K562 (cell line): ENCODE results near the gene MET. TPM values are rescaled to one million over a fixed set of nuclear protein-coding genes. Genes with fewer than 3 reads are reported as not detected.
"Not testable (repeated sequence)": the region's sequence is repeated elsewhere in the genome, so short reads cannot be mapped to it uniquely, and the experiment has no call there.

Source experiments
- ATAC-seq: fragments of 200-7000 bp; cut with Tn5 transposase; 3 replicates; pipeline ENCODE4 v1.9.1; 2020; ENCODE audit warnings: moderate library complexity
- BruUV-seq: library from RNA; stranded (reverse); fragments of 400-500 nt; replicated peaks from 2 replicates; lab custom pipeline; 2021; lab: Mats Ljungman, UMichigan
- CTCF ChIA-PET: fragments of 300-600 bp; formaldehyde crosslinking; extraction: SDS; loops from one replicate; lab custom pipeline; 2021; ENCODE audit warnings: low intra/inter-chr PET ratio; lab: Yijun Ruan, JAX
- POLR2A ChIA-PET: fragments of 300-600, 350-650 bp; sonication (Branson Sonifier 250); formaldehyde crosslinking; extraction: SDS; loops from one replicate; lab custom pipeline; 2021; ENCODE audit warnings: antibody characterized with exemption, inconsistent platforms; lab: Yijun Ruan, JAX
- DNase-seq, 4 experiments: peaks; one replicate each; pipeline versions ENCODE4 v3.0.0 to v3.0.0-alpha.2; 2011 to 2018; ENCODE audit warnings: low spot score in 3 of 4, mixed read lengths in 3 of 4; ENCODE audit errors: extremely low read depth in 1 of 4
- FAIRE-seq: peaks from 2 replicates; lab custom pipeline; 2011; peaks lifted over from hg19 to GRCh38; lab: Jason Lieb, UNC
- H2AFZ ChIP-seq: 2 replicates; pipeline ENCODE4 v1.6.0; 2011; ENCODE audit warnings: low read depth, low read length, control low read depth, inconsistent platforms
- H3K27ac ChIP-seq: fragments of 200-600 bp; 3 replicates; pipeline ENCODE4 v1.8.0; 2011; ENCODE audit warnings: low read depth, mild to moderate bottlenecking, control low read depth, inconsistent platforms, low read length, moderate library complexity, mixed read lengths; ENCODE audit errors: extremely low read depth
- H3K27me3 ChIP-seq, 2 experiments: fragments of 300-600 bp in 1 of 2; 2 replicates in 1 of 2; 3 replicates in 1 of 2; pipeline versions ENCODE4 v1.6.0 to v1.8.0; 2011; ENCODE audit warnings: inconsistent platforms in 2 of 2, low read length in 2 of 2, mild to moderate bottlenecking in 1 of 2, mixed read lengths in 1 of 2, moderate library complexity in 1 of 2; ENCODE audit not compliant: control insufficient read depth in 2 of 2, insufficient read depth in 2 of 2
- H3K36me3 ChIP-seq: fragments of 300-600 bp; 3 replicates; pipeline ENCODE4 v1.8.0; 2011; ENCODE audit warnings: mild to moderate bottlenecking, low read length, inconsistent platforms; ENCODE audit not compliant: control insufficient read depth, insufficient read depth
- H3K4me1 ChIP-seq, 2 experiments: fragments of 200-600 bp in 1 of 2; replicated peaks in 1 of 2; 2 replicates in 1 of 2; 3 replicates in 1 of 2; pipeline versions ENCODE4 v1.5.1 to v1.8.0; 2011; ENCODE audit warnings: inconsistent platforms in 2 of 2, low read length in 2 of 2, mild to moderate bottlenecking in 1 of 2, mixed read lengths in 1 of 2, moderate library complexity in 1 of 2; ENCODE audit not compliant: control insufficient read depth in 2 of 2, insufficient read depth in 2 of 2
- H3K4me2 ChIP-seq: 2 replicates; pipeline ENCODE4 v1.6.1; 2011; ENCODE audit warnings: low read length, control low read depth, inconsistent platforms, mixed read lengths; ENCODE audit not compliant: insufficient read depth
- H3K4me3 ChIP-seq: fragments of 200-600 bp; sonication (generic), shearing (Covaris generic); 2 replicates; pipeline ENCODE4 v1.5.1; 2016; ENCODE audit warnings: control low read depth, inconsistent platforms
- H3K79me2 ChIP-seq: fragments of 200-600 bp; 3 replicates; pipeline ENCODE4 v1.8.0; 2011; ENCODE audit warnings: low read length, inconsistent platforms; ENCODE audit not compliant: control insufficient read depth, insufficient read depth
- H3K9ac ChIP-seq, 2 experiments: 2 replicates each; pipeline versions ENCODE4 v1.6.0 to v1.6.1; 2011; ENCODE audit warnings: low read depth in 2 of 2, low read length in 2 of 2, control low read depth in 1 of 2, inconsistent platforms in 1 of 2, mild to moderate bottlenecking in 1 of 2, mixed read lengths in 1 of 2; ENCODE audit not compliant: insufficient read depth in 1 of 2
- H3K9me1 ChIP-seq: one replicate; pipeline ENCODE4 v1.6.0; 2011; ENCODE audit warnings: inconsistent platforms, mild to moderate bottlenecking, low read length, moderate library complexity; ENCODE audit not compliant: control insufficient read depth, insufficient read depth
- H3K9me3 ChIP-seq: replicated peaks from 2 replicates; pipeline ENCODE4 v1.5.1; 2011; ENCODE audit warnings: low read depth, low read length, inconsistent platforms; ENCODE audit not compliant: control insufficient read depth, insufficient read depth
- H4K20me1 ChIP-seq: replicated peaks from 2 replicates; pipeline ENCODE4 v1.6.1; 2011; ENCODE audit warnings: low read length, inconsistent platforms, mixed read lengths; ENCODE audit not compliant: control insufficient read depth, insufficient read depth
- ETV5 ChIP-seq: sonication (generic); formaldehyde crosslinking; IDR thresholded peaks from 2 replicates; pipeline ENCODE4 v1.4.0; 2020; ENCODE audit warnings: low read depth, mild to moderate bottlenecking, missing genetic modification reagents
- HDAC8 ChIP-seq: fragments of 450-650 bp; IDR thresholded peaks from 2 replicates; pipeline ENCODE4 v1.6.1; 2016; ENCODE audit warnings: mild to moderate bottlenecking, missing genetic modification characterization, moderate library complexity, missing compliant biosample characterization
- HNRNPH1 ChIP-seq: fragments of 200-400 bp; formaldehyde crosslinking; optimal IDR thresholded peaks from 2 replicates; pipeline ENCODE3; 2017; ENCODE audit warnings: low read depth, mild to moderate bottlenecking, low read length, moderate library complexity
- MAFK ChIP-seq: IDR thresholded peaks from 2 replicates; pipeline ENCODE4 v1.6.1; 2011; ENCODE audit warnings: low read length, improper control_type of control experiment
- MTF1 ChIP-seq: fragments of 250-450 bp; sonication (Bioruptor Pico); IDR thresholded peaks from 2 replicates; pipeline ENCODE4 v1.9.0; 2021; ENCODE audit warnings: moderate library complexity, mild to moderate bottlenecking, inconsistent platforms, borderline replicate concordance
- STAG1 ChIP-seq: sonication (generic); formaldehyde crosslinking; IDR thresholded peaks from 2 replicates; pipeline ENCODE4 v1.5.0; 2020; ENCODE audit warnings: missing genetic modification reagents, borderline replicate concordance
- ZBED1 ChIP-seq: IDR thresholded peaks from 2 replicates; pipeline ENCODE4 v1.6.1; 2014
- ZC3H8 ChIP-seq: fragments of 450-650 bp; IDR thresholded peaks from 2 replicates; pipeline ENCODE4 v1.6.1; 2017
- ZNF232 ChIP-seq: sonication (generic); formaldehyde crosslinking; IDR thresholded peaks from 2 replicates; pipeline ENCODE4 v1.8.0; 2022; ENCODE audit warnings: mild to moderate bottlenecking, missing genetic modification reagents
- whole genome bisulfite sequencing: fragments of 100-300 bp; shearing (Covaris generic); methylation state at CpG from one replicate; pipeline ENCODE4 v1.1.6; 2016; ENCODE audit warnings: low coverage, mixed read lengths; ENCODE audit not compliant: insufficient coverage; ENCODE audit errors: missing lambda C conversion rate; 5-methylcytosine and 5-hydroxymethylcytosine counted together
- in situ Hi-C: fragments of 300-500 bp; cut with MboI; formaldehyde crosslinking; loops from 4 replicates; pipeline ENCODE4 v1.15.0; 2018; ENCODE audit warnings: inconsistent platforms, mixed read lengths
- intact Hi-C: fragments of 100-400 bp; cut with micrococcal nuclease; formaldehyde crosslinking; loops from 2 replicates; pipeline ENCODE4 v1.14.2; 2022
- polyA plus RNA-seq, 8 experiments: library from polyadenylated mRNA; depleted of rRNA in 4 of 8; stranded (reverse) in 5 of 8; unstranded in 3 of 8; fragments of >200 nt; fragmentation: Nextera tagmentation in 2 of 8; fragmentation: Illumina TruSeq in 1 of 8; extraction: Ambion mirVana in 2 of 8; extraction: Trizol in 1 of 8; gene quantifications; 2 replicates each; pipeline versions ENCODE4 v1.2.1 to v1.2.3, GENCODE V29; 2011 to 2014; ENCODE audit warnings: inconsistent platforms in 1 of 8, missing spikeins in 1 of 8
- total RNA-seq, 7 experiments: library from RNA; depleted of rRNA in 6 of 7; stranded (reverse); fragments of >200 nt in 6 of 7; fragmentation: Illumina TruSeq in 2 of 7; extraction: Trizol in 2 of 7; gene quantifications; 2 replicates each; pipeline versions ENCODE4 v1.2.1 to v1.2.3, GENCODE V29; 2011 to 2021; ENCODE audit warnings: low replicate concordance in 1 of 7
- TF ChIP-seq, protein P1 (sequence below), 3 experiments: fragments of 200-800 bp in 1 of 3; sonication (Bioruptor generic) in 1 of 3; sonication (generic) in 1 of 3; formaldehyde crosslinking in 1 of 3; IDR thresholded peaks; 2 replicates each; pipeline versions ENCODE4 v1.6.1 to v1.8.0; 2016 to 2022; ENCODE audit warnings: mild to moderate bottlenecking in 2 of 3, missing compliant biosample characterization in 2 of 3, missing genetic modification characterization in 2 of 3, missing genetic modification reagents in 1 of 3
- TF ChIP-seq, protein P2 (sequence below): fragments of 450-650 bp; formaldehyde crosslinking; IDR thresholded peaks from 2 replicates; pipeline ENCODE4 v1.4.0; 2022; ENCODE audit warnings: missing genetic modification characterization
- TF ChIP-seq, protein P3 (sequence below), 2 experiments: fragments of 450-650 bp in 1 of 2; sonication (generic) in 1 of 2; formaldehyde crosslinking; conservative IDR thresholded peaks; 2 replicates each; pipeline versions ENCODE4 v1.4.0 to v1.8.1; 2020 to 2022; ENCODE audit warnings: mild to moderate bottlenecking in 1 of 2, missing genetic modification reagents in 1 of 2

The MET gene
- total and polyA plus RNA-seq, 9 of the 15 experiments (the other 6 are each of a cell fraction or from before 2014, with no cell fraction given), result 0.84 to 2.4 (median 1.1) TPM

DNA sequence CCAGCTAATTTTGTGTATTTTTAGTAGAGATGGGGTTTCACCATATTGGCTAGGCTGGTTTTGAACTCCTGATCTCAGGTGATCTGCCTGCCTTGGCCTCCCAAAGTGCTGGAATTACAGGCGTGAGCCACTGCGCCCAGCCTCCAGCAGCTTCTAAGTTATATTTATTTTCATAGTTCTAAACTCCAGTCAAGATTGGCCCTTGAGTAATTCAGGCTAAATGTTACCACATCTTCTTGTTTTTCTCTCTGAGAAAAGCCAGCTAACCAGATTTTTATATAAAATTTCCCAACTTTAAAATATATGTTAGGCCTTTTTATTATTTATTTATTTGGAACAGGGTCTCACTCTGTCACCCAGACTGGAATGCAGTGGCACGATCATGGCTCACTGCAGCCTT is 141.4 kb downstream of the MET start:
- H3K4me3 ChIP-seq, H3K9me1 ChIP-seq, H3K9me3 ChIP-seq, DNase-seq, H3K4me2 ChIP-seq, H3K27ac ChIP-seq, H2AFZ ChIP-seq, H4K20me1 ChIP-seq, FAIRE-seq, H3K79me2 ChIP-seq, ATAC-seq, BruUV-seq, H3K36me3 ChIP-seq, H3K4me1 ChIP-seq, H3K9ac ChIP-seq: not testable (repeated sequence)
- in situ Hi-C loops, result loop anchor here (5.0 kb wide), 2 partner anchors 221 to 556 kb away; no protein-coding TSS in a partner anchor
- ChIA-PET CTCF (interaction anchor here (0.7 kb wide), 1 partner anchor 9 kb away, joined by 3 read pairs; no protein-coding TSS in a partner anchor), POLR2A (interaction anchor here (0.6 to 1.4 kb wide), 2 partner anchors 81 to 227 kb away, joined by 3 read pairs; no protein-coding TSS in a partner anchor)
- intact Hi-C loops, result loop anchor here (2.0 kb wide), 1 partner anchor 65 kb away; no protein-coding TSS in a partner anchor
- peaks cover 7 to 14% of the 10 kb centered on the region in 2 experiments; a peak in 4 of 5 replicates for H3K27me3 ChIP-seq
- WGBS, result 0% methylated on average over 3 of the region's 3 CpGs

DNA sequence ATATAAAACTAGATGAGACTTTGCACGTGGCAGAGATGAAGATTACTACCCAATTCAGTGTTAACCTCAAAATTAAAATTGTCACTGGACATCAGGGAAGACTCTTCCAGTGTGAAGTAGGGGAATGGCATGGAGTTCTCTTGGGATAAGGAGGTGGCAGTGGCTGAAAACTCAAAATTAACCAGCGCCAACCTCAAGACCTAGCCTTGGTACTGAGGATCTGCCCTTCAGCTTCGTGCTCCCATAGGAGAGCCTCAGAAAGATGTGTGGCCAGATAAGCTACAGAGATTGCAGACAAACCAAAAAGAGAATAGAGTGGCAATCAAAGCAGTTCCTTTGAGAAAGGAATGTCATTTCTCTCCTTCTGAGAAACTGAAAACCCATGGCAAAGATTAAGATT is 143.0 kb downstream of the MET start:
- Histone ChIP-seq H4K20me1 (no peaks in the 10 kb centered on the region), H3K79me2 (no peaks in the 10 kb centered on the region), H3K9me1 (no peaks in the 10 kb centered on the region), H3K27ac (no peak overlapping the region), H3K36me3 (no peaks in the 10 kb centered on the region), H3K27me3 (peaks cover 7 to 23% of the 10 kb centered on the region in 2 experiments; a peak in 3 of 5 replicates), H3K9ac (no peak overlapping the region), H3K4me1 (no peaks in the 10 kb centered on the region), H3K4me2 (no peak overlapping the region), H3K4me3 (no peak overlapping the region), H2AFZ (no peak overlapping the region), H3K9me3 (no peaks in the 10 kb centered on the region)
- ATAC-seq (no peak), FAIRE-seq (no peak), DNase-seq (no peak)
- ChIA-PET POLR2A (no interaction called here), CTCF (no interaction called here)
- in situ Hi-C loops, result no loop called here
- intact Hi-C loops, result no loop called here
- BruUV-seq, result no TSS peak
- 0% methylated on average over 3 of the region's 3 CpGs for WGBS
- TF ChIP-seq, protein P1, sequence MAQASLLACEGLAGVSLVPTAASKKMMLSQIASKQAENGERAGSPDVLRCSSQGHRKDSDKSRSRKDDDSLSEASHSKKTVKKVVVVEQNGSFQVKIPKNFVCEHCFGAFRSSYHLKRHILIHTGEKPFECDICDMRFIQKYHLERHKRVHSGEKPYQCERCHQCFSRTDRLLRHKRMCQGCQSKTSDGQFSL (CRISPR knock-in tag; IDR thresholded peaks at IDR 0.05), result no peak
- TF ChIP-seq, protein P1 (tag; IDR thresholded peaks at IDR 0.05), result no peak
- TF ChIP-seq ZBED1 (no peak), STAG1 (no peak), MAFK (no peak), HNRNPH1 (no peak), MTF1 (CRISPR knock-in tag) (no peak), ZNF232 (CRISPR knock-in tag) (no peak), ZC3H8 (no peak), HDAC8 (tag) (no peak), ETV5 (CRISPR knock-in tag) (no peak)
- TF ChIP-seq, protein P2, sequence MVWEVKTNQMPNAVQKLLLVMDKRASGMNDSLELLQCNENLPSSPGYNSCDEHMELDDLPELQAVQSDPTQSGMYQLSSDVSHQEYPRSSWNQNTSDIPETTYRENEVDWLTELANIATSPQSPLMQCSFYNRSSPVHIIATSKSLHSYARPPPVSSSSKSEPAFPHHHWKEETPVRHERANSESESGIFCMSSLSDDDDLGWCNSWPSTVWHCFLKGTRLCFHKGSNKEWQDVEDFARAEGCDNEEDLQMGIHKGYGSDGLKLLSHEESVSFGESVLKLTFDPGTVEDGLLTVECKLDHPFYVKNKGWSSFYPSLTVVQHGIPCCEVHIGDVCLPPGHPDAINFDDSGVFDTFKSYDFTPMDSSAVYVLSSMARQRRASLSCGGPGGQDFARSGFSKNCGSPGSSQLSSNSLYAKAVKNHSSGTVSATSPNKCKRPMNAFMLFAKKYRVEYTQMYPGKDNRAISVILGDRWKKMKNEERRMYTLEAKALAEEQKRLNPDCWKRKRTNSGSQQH (CRISPR knock-in tag), result no peak
- TF ChIP-seq, protein P3, sequence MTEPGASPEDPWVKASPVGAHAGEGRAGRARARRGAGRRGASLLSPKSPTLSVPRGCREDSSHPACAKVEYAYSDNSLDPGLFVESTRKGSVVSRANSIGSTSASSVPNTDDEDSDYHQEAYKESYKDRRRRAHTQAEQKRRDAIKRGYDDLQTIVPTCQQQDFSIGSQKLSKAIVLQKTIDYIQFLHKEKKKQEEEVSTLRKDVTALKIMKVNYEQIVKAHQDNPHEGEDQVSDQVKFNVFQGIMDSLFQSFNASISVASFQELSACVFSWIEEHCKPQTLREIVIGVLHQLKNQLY (CRISPR knock-in tag; conservative IDR thresholded peaks at IDR 0.05), result no peak
